HFFc6 (cell line): ENCODE measurements around the gene GNB1. TPM values are rescaled to one million over a fixed set of nuclear protein-coding genes. Genes with fewer than 3 reads are reported as not detected.

Experiments
- DNase-seq: peaks from one replicate; pipeline ENCODE4 v3.0.0-alpha.2; 2018
- H3K27ac Mint-ChIP-seq: 2 replicates; pipeline ENCODE4 v1.8.0; 2020; ENCODE audit warnings: mild to moderate bottlenecking, mixed read lengths
- H3K27me3 Mint-ChIP-seq: 2 replicates; pipeline ENCODE4 v1.8.0; 2021; ENCODE audit warnings: mild to moderate bottlenecking, moderate library complexity, mixed read lengths; ENCODE audit not compliant: insufficient read depth
- H3K36me3 Mint-ChIP-seq: 2 replicates; pipeline ENCODE4 v1.8.0; 2021; ENCODE audit warnings: low read depth, mixed read lengths
- H3K4me1 Mint-ChIP-seq: 2 replicates; pipeline ENCODE4 v1.8.0; 2020; ENCODE audit warnings: low read depth, mixed read lengths
- H3K4me3 Mint-ChIP-seq: 2 replicates; pipeline ENCODE4 v1.8.0; 2020; ENCODE audit warnings: mild to moderate bottlenecking, moderate library complexity, mixed read lengths
- H3K9me3 Mint-ChIP-seq: 2 replicates; pipeline ENCODE4 v1.8.0; 2020; ENCODE audit warnings: mild to moderate bottlenecking, mixed read lengths
- total RNA-seq, 6 experiments: library from RNA; stranded (reverse); fragmentation: NEBNext Ultra II Directional; extraction: Animal tissue kit (Norgen Biotek cat#: 25700); gene quantifications; 2 replicates in 1 of 6; 3 replicates in 5 of 6; pipeline ENCODE4 v1.2.3, GENCODE V29; 2021
- TF ChIP-seq, protein P1 (sequence below): fragments of 200-600 bp; sonication (generic); IDR thresholded peaks from 2 replicates; pipeline ENCODE4 v1.5.0; 2021; ENCODE audit warnings: antibody characterized with exemption, mild to moderate bottlenecking

Gene GNB1
- total RNA-seq, 6 experiments from 2014 or later, result 502 to 618 (median 574) TPM

DNA sequence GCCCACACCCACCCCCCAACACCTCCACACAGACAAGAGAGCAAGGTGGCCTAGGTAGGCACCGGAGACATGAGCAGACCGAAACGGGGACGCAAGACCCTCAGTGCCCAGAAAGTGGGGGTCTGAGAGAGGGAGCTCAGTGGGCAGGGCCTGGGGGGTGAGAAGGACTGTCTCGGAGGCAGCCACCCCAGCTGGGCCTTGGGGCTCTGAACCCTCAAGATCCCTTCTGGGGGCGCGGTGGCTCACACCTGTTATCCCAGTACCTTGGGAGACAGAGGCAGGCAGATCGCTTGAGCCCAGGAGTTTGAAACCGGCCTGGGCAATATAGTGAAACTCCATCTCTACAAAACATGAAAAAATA lies 9.1 kb upstream of the GNB1 start:
- no peaks in the 10 kb centered on the region; the same call in 1 of the 2 replicates for H3K9me3 Mint-ChIP-seq
- peaks cover 1% of the 10 kb centered on the region; the same call in 1 of the 2 replicates for H3K4me1 Mint-ChIP-seq
- H3K27ac Mint-ChIP-seq, result no peak overlapping the region
- H3K27me3 Mint-ChIP-seq, result peaks cover 7% of the 10 kb centered on the region; the same call in 1 of the 2 replicates
- no peak for DNase-seq
- no peaks in the 10 kb centered on the region for H3K36me3 Mint-ChIP-seq
- TF ChIP-seq, protein P1, sequence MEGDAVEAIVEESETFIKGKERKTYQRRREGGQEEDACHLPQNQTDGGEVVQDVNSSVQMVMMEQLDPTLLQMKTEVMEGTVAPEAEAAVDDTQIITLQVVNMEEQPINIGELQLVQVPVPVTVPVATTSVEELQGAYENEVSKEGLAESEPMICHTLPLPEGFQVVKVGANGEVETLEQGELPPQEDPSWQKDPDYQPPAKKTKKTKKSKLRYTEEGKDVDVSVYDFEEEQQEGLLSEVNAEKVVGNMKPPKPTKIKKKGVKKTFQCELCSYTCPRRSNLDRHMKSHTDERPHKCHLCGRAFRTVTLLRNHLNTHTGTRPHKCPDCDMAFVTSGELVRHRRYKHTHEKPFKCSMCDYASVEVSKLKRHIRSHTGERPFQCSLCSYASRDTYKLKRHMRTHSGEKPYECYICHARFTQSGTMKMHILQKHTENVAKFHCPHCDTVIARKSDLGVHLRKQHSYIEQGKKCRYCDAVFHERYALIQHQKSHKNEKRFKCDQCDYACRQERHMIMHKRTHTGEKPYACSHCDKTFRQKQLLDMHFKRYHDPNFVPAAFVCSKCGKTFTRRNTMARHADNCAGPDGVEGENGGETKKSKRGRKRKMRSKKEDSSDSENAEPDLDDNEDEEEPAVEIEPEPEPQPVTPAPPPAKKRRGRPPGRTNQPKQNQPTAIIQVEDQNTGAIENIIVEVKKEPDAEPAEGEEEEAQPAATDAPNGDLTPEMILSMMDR, result no peak
- no peak overlapping the region for H3K4me3 Mint-ChIP-seq

- Mint-ChIP-seq H3K4me3 (no peak overlapping the region), H3K36me3 (no peaks in the 10 kb centered on the region), H3K9me3 (no peaks in the 10 kb centered on the region; the same call in 1 of the 2 replicates), H3K4me1 (peaks cover 7% of the 10 kb centered on the region), H3K27ac (no peak overlapping the region), H3K27me3 (peaks cover 8% of the 10 kb centered on the region; the same call in 1 of the 2 replicates)
- no peak for DNase-seq
- TF ChIP-seq, protein P1, result peak; percentile 39
Measured at GRCh38 chr1:1899266-1899966, 8.5 kb upstream of the GNB1 start.

DNA sequence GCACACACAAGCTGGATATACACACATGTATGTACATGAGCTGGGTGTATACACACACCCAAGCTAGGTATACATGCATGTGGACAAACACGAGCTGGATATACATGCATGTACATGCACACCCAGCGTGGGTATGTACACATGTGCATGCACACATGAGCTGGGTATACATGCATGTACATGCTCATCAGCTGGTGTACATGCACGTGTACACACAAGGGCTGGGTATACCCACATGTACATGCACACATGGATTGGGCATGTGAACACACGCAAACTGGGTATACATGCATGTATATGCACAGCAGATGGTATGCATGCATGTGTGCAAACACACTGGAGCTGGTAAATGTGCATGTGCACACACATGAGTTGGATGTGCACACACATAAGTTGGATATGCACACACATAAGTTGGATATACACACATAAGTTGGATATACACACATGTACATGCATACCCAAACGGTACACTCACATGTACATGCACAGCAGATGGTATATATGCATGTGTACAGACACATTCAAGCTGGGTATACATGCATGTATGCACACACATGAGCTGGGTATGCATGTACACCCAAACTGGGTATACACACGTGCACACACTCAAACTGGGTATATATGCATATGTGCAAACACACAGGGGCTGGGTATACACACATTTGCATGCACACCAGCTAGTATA lies 7.5 kb upstream of the GNB1 start:
- Mint-ChIP-seq H3K9me3 (no peaks in the 10 kb centered on the region; the same call in 1 of the 2 replicates), H3K4me1 (peaks cover 7% of the 10 kb centered on the region), H3K27me3 (peaks cover 8% of the 10 kb centered on the region; the same call in 1 of the 2 replicates), H3K27ac (no peak overlapping the region), H3K36me3 (no peaks in the 10 kb centered on the region), H3K4me3 (no peak overlapping the region)
- TF ChIP-seq, protein P1, result no peak
- DNase-seq, result no peak

- H3K27ac Mint-ChIP-seq, result no peak overlapping the region
- H3K36me3 Mint-ChIP-seq, result no peaks in the 10 kb centered on the region
- DNase-seq, result no peak
- H3K27me3 Mint-ChIP-seq, result peaks cover 8% of the 10 kb centered on the region; the same call in 1 of the 2 replicates
- no peak overlapping the region for H3K4me3 Mint-ChIP-seq
- H3K4me1 Mint-ChIP-seq, result peaks cover 16% of the 10 kb centered on the region
- no peaks in the 10 kb centered on the region for H3K9me3 Mint-ChIP-seq
- TF ChIP-seq, protein P1, result no peak
Measured at GRCh38 chr1:1895456-1896336, 4.8 kb upstream of the GNB1 start.

DNA sequence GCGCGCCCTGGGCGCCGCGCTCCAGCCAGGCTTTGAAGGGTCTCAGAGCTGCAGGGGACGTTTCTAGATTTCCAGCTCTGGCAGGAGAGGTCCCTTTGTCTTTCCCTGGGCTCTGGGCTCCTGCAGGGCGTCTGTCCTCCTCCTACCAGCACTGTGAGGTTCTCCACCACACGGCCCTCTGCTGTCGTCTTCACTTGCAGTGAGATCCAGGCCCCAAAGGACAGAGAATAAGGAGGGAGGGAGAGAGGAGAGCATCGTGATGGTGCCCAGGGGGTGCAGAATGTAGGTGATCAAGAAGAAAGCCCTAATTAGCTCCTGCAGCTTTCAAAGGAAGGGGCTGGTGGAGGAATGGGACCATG lies 4.2 kb upstream of the GNB1 start:
- no peaks in the 10 kb centered on the region for H3K36me3 Mint-ChIP-seq
- H3K4me1 Mint-ChIP-seq, result peaks cover 16% of the 10 kb centered on the region
- H3K27me3 Mint-ChIP-seq, result peaks cover 8% of the 10 kb centered on the region; the same call in 1 of the 2 replicates
- H3K4me3 Mint-ChIP-seq, result no peak overlapping the region
- no peaks in the 10 kb centered on the region for H3K9me3 Mint-ChIP-seq
- no peak overlapping the region for H3K27ac Mint-ChIP-seq
- TF ChIP-seq, protein P1, result no peak
- no peak for DNase-seq
